H1 (cell line): Measurements from ENCODE around the gene LTC4S. TPM values are rescaled to one million over a fixed set of nuclear protein-coding genes. Genes with fewer than 3 reads are reported as not detected.

Experiments
- ASH2L ChIP-seq: fragments of 200-600, 300-600 bp; sonication (generic); IDR thresholded peaks from one replicate; pipeline ENCODE4 v1.7.1; 2017; ENCODE audit warnings: low read length
- BCL11A ChIP-seq, 2 experiments: IDR thresholded peaks; one replicate each; pipeline ENCODE4 v1.6.1; 2011; ENCODE audit warnings: low read depth in 2 of 2, low read length in 2 of 2, mild to moderate bottlenecking in 2 of 2
- MAX ChIP-seq: IDR thresholded peaks from 2 replicates; pipeline ENCODE4 v1.6.1; 2012; ENCODE audit warnings: inconsistent platforms
- SAP30 ChIP-seq: fragments of 300-600 bp; sonication (generic); IDR thresholded peaks from 2 replicates; pipeline ENCODE4 v1.7.1; 2012; ENCODE audit warnings: low read length, moderate library complexity, mild to moderate bottlenecking, inconsistent platforms; ENCODE audit not compliant: insufficient read depth, insufficient replicate concordance
- TCF12 ChIP-seq: IDR thresholded peaks from 2 replicates; pipeline ENCODE4 v1.6.1; 2011; ENCODE audit warnings: low read depth, mild to moderate bottlenecking, low read length
- polyA plus RNA-seq, 7 experiments: library from polyadenylated mRNA; depleted of rRNA in 3 of 7; stranded (reverse) in 5 of 7; unstranded in 2 of 7; fragments of >200 nt in 5 of 7; fragments of 200-250 nt in 2 of 7; gene quantifications; 1 replicate in 5 of 7; 2 replicates in 1 of 7; 4 replicates in 1 of 7; pipeline versions ENCODE4 v1.2.1 to v1.2.3, GENCODE V29; 2011 to 2013; ENCODE audit warnings: missing spikeins in 2 of 7, mixed read lengths in 2 of 7
- total RNA-seq: library from RNA; stranded (reverse); fragmentation: NEBNext Ultra II Directional; extraction: Animal tissue kit (Norgen Biotek cat#: 25700); gene quantifications from 2 replicates; pipeline ENCODE4 v1.2.1, GENCODE V29; 2021

The LTC4S gene
- total and polyA plus RNA-seq, 2 of the 8 experiments (the other 6 are each of a cell fraction or from before 2014, with no cell fraction given): 2.2 to 3.7 TPM

GRCh38 chr5:179830818-179831468 lies 37.2 kb downstream of the LTC4S start (continued):
- TF ChIP-seq TCF12 (no peak), SAP30 (no peak), ASH2L (no peak), BCL11A (IDR thresholded peaks at IDR 0.05; ENCODE audit: low read depth in 2 of 2, low read length in 2 of 2) (no peak), MAX (no peak)
